CD14-positive monocyte (primary cell): Measurements from ENCODE around the gene PIP4K2A. TPM values are rescaled to one million over a fixed set of nuclear protein-coding genes. Genes with fewer than 3 reads are reported as not detected.

ENCODE experiments used
- DNase-seq, 3 donors: peaks; one replicate each; pipeline ENCODE4 v3.0.0-alpha.2; 2011 to 2022
- H2AFZ ChIP-seq: 2 replicates; pipeline ENCODE4 v1.6.0; 2012; ENCODE audit warnings: mild to moderate bottlenecking, low read depth, low read length, inconsistent platforms; ENCODE audit not compliant: insufficient read depth, poor library complexity, severe bottlenecking
- H3K27ac ChIP-seq, 2 donors: 1 replicate in 1 of 2; 2 replicates in 1 of 2; pipeline ENCODE4 v1.5.1; 2012 to 2013; ENCODE audit warnings: low read length in 2 of 2, control low read depth in 1 of 2, inconsistent platforms in 1 of 2, low read depth in 1 of 2, mild to moderate bottlenecking in 1 of 2
- H3K27me3 ChIP-seq, 2 donors: one replicate each; pipeline versions ENCODE4 v1.6.0 to v1.6.1; 2011 to 2013; ENCODE audit warnings: low read length in 2 of 2; ENCODE audit not compliant: control insufficient read depth in 2 of 2, insufficient read depth in 2 of 2
- H3K36me3 ChIP-seq, 2 donors: replicated peaks in 1 of 2; 1 replicate in 1 of 2; 2 replicates in 1 of 2; pipeline versions ENCODE4 v1.5.1 to v1.6.1; 2012 to 2013; ENCODE audit warnings: low read length in 2 of 2, control low read depth in 1 of 2, inconsistent platforms in 1 of 2, mild to moderate bottlenecking in 1 of 2; ENCODE audit not compliant: insufficient read depth in 2 of 2, control insufficient read depth in 1 of 2
- H3K4me1 ChIP-seq, 2 donors: 1 replicate in 1 of 2; 2 replicates in 1 of 2; pipeline versions ENCODE4 v1.5.1 to v1.6.1; 2012 to 2013; ENCODE audit warnings: low read length in 2 of 2, control low read depth in 1 of 2, inconsistent platforms in 1 of 2, mild to moderate bottlenecking in 1 of 2, moderate library complexity in 1 of 2; ENCODE audit not compliant: insufficient read depth in 2 of 2, control insufficient read depth in 1 of 2
- H3K4me2 ChIP-seq: replicated peaks from 2 replicates; pipeline ENCODE3; 2012; ENCODE audit warnings: low read length, moderate library complexity, mild to moderate bottlenecking; ENCODE audit not compliant: poor library complexity, severe bottlenecking; ENCODE audit errors: extremely low read depth
- H3K4me3 ChIP-seq, 3 experiments: fragments of 200-600 bp in 1 of 3; sonication (generic) in 1 of 3; replicated peaks in 1 of 3; 1 replicate in 2 of 3; 2 replicates in 1 of 3; pipeline ENCODE4 v1.5.1; 2011 to 2013; ENCODE audit warnings: low read length in 3 of 3, mild to moderate bottlenecking in 3 of 3, control low read depth in 2 of 3, low read depth in 2 of 3, inconsistent platforms in 1 of 3, moderate library complexity in 1 of 3
- H3K79me2 ChIP-seq: 2 replicates; pipeline ENCODE4 v1.6.0; 2012; ENCODE audit warnings: mild to moderate bottlenecking, control low read depth, inconsistent platforms, low read length, moderate library complexity; ENCODE audit not compliant: insufficient read depth
- H3K9ac ChIP-seq: 2 replicates; pipeline ENCODE4 v1.6.0; 2017; ENCODE audit warnings: low read length, mild to moderate bottlenecking; ENCODE audit not compliant: insufficient read depth, poor library complexity, severe bottlenecking
- H3K9me3 ChIP-seq, 2 donors: replicated peaks in 1 of 2; 1 replicate in 1 of 2; 2 replicates in 1 of 2; pipeline versions ENCODE4 v1.5.1 to v1.6.1; 2012 to 2013; ENCODE audit warnings: low read length in 2 of 2, control low read depth in 1 of 2; ENCODE audit not compliant: control insufficient read depth in 1 of 2, insufficient read depth in 1 of 2
- H4K20me1 ChIP-seq: 2 replicates; pipeline ENCODE4 v1.6.0; 2012; ENCODE audit warnings: mild to moderate bottlenecking, low read length, control low read depth, moderate library complexity; ENCODE audit not compliant: insufficient read depth
- H3K27ac Mint-ChIP-seq, 7 donors: one replicate each; pipeline ENCODE4 v1.8.0; 2020; ENCODE audit warnings: mild to moderate bottlenecking in 7 of 7, mixed read lengths in 7 of 7, moderate library complexity in 6 of 7, inconsistent platforms in 2 of 7
- H3K27me3 Mint-ChIP-seq, 3 donors: one replicate each; pipeline ENCODE4 v1.8.0; 2021 to 2022; ENCODE audit warnings: low read depth in 3 of 3, mild to moderate bottlenecking in 3 of 3, mixed read lengths in 3 of 3, moderate library complexity in 3 of 3, inconsistent platforms in 1 of 3
- H3K36me3 Mint-ChIP-seq, 2 donors: one replicate each; pipeline ENCODE4 v1.8.0; 2020; ENCODE audit warnings: mixed read lengths in 2 of 2, inconsistent platforms in 1 of 2, mild to moderate bottlenecking in 1 of 2
- H3K4me1 Mint-ChIP-seq: one replicate; pipeline ENCODE4 v1.8.0; 2020; ENCODE audit warnings: mild to moderate bottlenecking, mixed read lengths
- H3K4me3 Mint-ChIP-seq, 2 donors: one replicate each; pipeline ENCODE4 v1.8.0; 2020; ENCODE audit warnings: mild to moderate bottlenecking in 2 of 2, mixed read lengths in 2 of 2, moderate library complexity in 1 of 2
- H3K9me3 Mint-ChIP-seq, 7 donors: one replicate each; pipeline ENCODE4 v1.8.0; 2020 to 2022; ENCODE audit warnings: mixed read lengths in 7 of 7, mild to moderate bottlenecking in 6 of 7, moderate library complexity in 6 of 7, inconsistent platforms in 2 of 7
- CTCF ChIP-seq: fragments of 200-600 bp; IDR thresholded peaks from one replicate; pipeline ENCODE4 v1.8.0; 2022; ENCODE audit warnings: antibody characterized with exemption, mild to moderate bottlenecking
- WGBS: methylation state at CpG from one replicate; pipeline ENCODE4 v1.1.5; 2013; ENCODE audit warnings: missing lambda C conversion rate; ENCODE audit not compliant: insufficient coverage; 5-methylcytosine and 5-hydroxymethylcytosine counted together
- intact Hi-C, 2 donors: fragments of 100-400 bp; cut with micrococcal nuclease; formaldehyde crosslinking; loops; one replicate each; pipeline versions ENCODE4 v1.15.0 to v1.15.1; 2023
- polyA plus RNA-seq, 3 donors: library from polyadenylated mRNA; depleted of rRNA in 1 of 3; unstranded in 2 of 3; stranded (reverse) in 1 of 3; fragments of 300-500 nt in 2 of 3; fragments of >200 nt in 1 of 3; fragmentation: Illumina TruSeq in 2 of 3; gene quantifications; 1 replicate in 2 of 3; 2 replicates in 1 of 3; pipeline ENCODE4 v1.2.3, GENCODE V29; 2012 to 2021

Gene PIP4K2A
- polyA plus RNA-seq, 3 donors, result 9.7 to 33.7 (median 16.6) TPM

GRCh38 chr10:22551681-22552365, 162.6 kb downstream of the PIP4K2A start:
- DNase-seq, result no peak
- Histone ChIP-seq H4K20me1 (peaks cover 21% of the 10 kb centered on the region), H3K4me2 (no peak overlapping the region), H3K27me3 (no peaks in the 10 kb centered on the region), H2AFZ (no peak overlapping the region), H3K36me3 (peaks cover 48 to 96% of the 10 kb centered on the region in 2 donors), H3K4me1 (no peaks in the 10 kb centered on the region), H3K27ac (no peak overlapping the region), H3K4me3 (no peak overlapping the region), H3K9me3 (no peaks in the 10 kb centered on the region), H3K9ac (no peak overlapping the region), H3K79me2 (no peaks in the 10 kb centered on the region)
- H3K4me1 Mint-ChIP-seq, result no peaks in the 10 kb centered on the region
- H3K4me3 Mint-ChIP-seq, result no peak overlapping the region
- H3K27me3 Mint-ChIP-seq, result peaks cover 0 to 2% (median 0%) of the 10 kb centered on the region in 3 donors
- H3K27ac Mint-ChIP-seq, result peak overlapping the region in 2 of 7 donors; percentile 39 to 42
- intact Hi-C loops, result no loop called here
- 100% methylated on average over 2 of the region's 7 CpGs for WGBS
- peaks cover 55 to 68% of the 10 kb centered on the region in 2 donors for H3K36me3 Mint-ChIP-seq
- H3K9me3 Mint-ChIP-seq, result no peaks in the 10 kb centered on the region
- no peak for TF ChIP-seq CTCF

GRCh38 chr10:22550732-22551131, 163.6 kb downstream of the PIP4K2A start:
- H2AFZ ChIP-seq, result no peak overlapping the region
- H3K36me3 ChIP-seq, result peaks cover 50 to 99% of the 10 kb centered on the region in 2 donors
- Mint-ChIP-seq H3K27me3 (peaks cover 0 to 2% (median 0%) of the 10 kb centered on the region in 3 donors), H3K27ac (no peak overlapping the region), H3K4me1 (no peaks in the 10 kb centered on the region), H3K9me3 (no peaks in the 10 kb centered on the region), H3K36me3 (peaks cover 65 to 74% of the 10 kb centered on the region in 2 donors), H3K4me3 (no peak overlapping the region)
- no peak overlapping the region for H3K4me2 ChIP-seq
- TF ChIP-seq CTCF, result peak; percentile 75
- intact Hi-C loops, result no loop called here
- H3K4me1 ChIP-seq, result no peaks in the 10 kb centered on the region
- H3K9ac ChIP-seq, result no peak overlapping the region
- H3K9me3 ChIP-seq, result no peaks in the 10 kb centered on the region
- H3K27ac ChIP-seq, result no peak overlapping the region
- DNase-seq, result peak; percentile 15 to 42 (median 20)
- H3K79me2 ChIP-seq, result no peaks in the 10 kb centered on the region
- no peak overlapping the region for H3K4me3 ChIP-seq
- no peaks in the 10 kb centered on the region for H3K27me3 ChIP-seq
- 100% methylated on average over 1 of the region's 6 CpGs for WGBS
- H4K20me1 ChIP-seq, result peaks cover 21% of the 10 kb centered on the region
